Limb (tissue), 2 donors: Measurements from ENCODE around the gene APC.

Experiments used
- DNase-seq, 2 donors: peaks; one replicate each; pipeline ENCODE4 v3.0.0-alpha.2; 2016; ENCODE audit errors: extremely low spot score in 2 of 2

APC gene

DNA sequence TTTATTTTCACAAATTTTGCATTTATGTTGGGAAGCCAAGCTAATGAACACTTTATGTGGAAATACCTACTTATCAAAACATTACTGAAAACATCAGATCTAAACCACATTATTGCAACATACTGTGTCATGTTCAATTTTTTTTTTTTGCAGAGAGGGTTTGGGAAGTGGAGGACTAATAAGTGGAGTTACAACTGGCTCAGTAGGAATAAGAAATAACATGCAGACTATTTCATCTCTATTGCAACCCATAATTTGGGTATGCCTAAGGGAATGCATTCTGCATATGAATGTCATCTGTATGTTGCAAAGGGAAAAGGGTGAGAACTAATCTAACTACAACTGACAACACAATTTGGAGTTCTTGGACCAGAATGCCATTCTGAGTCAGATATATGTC lies 41.8 kb downstream of the APC start:
- DNase-seq, result no peak

DNA sequence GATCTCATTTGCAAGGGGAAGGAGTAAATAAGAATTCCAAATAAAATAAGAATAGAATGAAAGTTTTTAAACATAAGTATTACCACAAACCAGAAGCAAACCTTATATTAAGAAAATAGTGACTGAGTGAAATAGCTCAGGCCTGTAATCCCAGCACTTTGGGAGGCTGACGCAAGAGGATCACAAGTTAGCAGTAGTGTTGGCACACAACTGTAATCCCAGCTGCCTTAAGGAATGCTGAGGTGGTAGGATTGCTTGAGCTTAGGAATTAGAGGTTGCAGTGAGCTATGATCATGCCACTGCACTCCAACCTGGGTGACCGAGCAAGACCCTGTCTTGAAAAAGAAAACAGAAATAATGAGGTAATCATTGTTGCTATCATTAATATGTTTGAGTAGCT lies 47.0 kb downstream of the APC start:
- no peak for DNase-seq

DNA sequence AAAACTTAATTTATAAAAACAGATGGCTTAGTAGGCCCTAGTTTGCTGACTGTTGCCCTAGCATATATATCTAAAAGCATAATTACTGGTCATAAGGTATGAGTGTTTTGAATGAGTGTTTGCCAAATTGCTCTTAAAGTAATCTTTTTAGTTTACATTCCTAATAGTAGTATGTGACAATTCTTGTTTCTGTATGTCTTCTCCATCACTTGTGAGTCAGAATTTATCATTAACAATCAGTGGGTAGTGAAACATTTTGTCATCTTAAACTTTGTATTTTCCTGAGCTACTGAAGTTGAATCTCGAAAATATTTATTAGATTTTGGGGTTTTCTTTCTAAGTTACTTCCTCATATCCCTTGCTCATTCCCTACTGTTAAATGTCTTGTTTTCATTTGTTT lies 49.6 kb downstream of the APC start:
- no peak for DNase-seq

DNA sequence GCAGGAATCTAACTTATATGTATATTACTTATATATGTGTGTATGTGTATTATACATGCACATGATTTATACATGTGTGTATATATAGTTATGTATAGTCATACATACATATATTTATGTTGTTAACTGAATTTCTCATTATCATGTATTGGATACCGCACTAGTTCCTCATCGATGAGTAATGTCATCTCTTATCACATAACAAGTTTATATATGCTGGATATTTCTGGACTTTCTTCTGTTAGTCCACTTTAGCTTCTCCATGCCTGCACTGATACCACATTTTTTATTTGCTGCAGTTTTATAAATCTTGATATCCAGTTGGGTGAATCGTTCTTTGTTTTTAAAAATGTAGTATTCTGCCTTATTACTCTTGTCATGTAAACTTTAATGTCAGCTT lies 50.2 kb downstream of the APC start:
- no peak for DNase-seq

DNA sequence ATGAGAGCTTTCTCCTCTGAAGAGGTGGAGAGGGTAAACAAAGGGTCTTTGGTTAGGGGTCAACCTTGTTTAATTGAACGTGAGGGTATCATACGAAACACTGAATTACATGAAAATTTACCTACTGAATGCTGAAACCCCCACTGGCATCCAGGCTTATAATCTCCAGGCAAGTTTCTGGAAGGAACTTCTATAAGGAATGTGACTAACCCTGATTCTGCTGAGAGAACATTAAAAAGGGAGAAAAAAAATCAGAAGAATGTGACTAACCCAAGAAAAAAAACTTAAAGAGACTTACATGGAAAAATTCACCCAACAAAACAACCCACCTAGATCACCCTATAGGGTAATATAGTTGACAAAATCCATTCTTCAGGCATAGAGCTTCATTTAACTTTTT lies 55.5 kb downstream of the APC start:
- DNase-seq, result no peak

DNA sequence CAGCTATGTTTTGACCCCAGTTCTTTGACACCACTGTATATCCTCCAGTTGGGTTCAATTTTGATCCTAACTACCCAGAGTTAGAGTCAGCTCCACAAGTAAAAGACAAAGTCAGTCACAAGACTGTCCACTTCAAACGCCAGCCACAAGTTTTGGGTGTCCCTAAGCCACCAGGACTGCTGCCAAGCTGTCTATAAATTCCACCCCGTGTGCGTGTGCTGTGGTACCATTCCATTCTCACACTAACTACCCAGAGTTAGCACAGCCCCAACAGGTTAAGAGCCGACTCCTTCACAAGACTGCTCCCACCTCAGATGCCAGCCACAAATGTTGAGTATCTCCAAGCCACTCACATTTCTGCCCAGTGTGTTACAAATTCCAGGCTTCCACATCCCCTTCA lies 56.7 kb downstream of the APC start:
- no peak for DNase-seq

DNA sequence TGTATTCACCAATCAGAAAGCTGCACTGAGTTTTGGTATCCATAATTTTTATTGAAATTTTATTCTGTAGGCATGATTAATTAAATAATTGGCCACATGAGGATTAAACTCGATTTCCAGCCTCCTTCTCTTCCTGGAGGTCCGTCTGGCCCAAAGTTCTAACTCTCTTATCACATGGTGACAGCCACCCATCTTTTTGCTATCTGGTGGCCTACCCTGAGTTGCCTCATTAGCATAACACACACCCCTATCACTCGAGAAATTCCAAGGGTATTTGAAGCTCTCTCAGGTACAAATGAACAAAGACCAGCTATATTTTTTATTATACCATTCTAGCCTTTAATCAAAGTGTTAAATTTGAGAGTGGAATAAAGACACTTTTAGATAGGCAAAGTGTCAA lies 57.7 kb downstream of the APC start:
- no peak for DNase-seq

DNA sequence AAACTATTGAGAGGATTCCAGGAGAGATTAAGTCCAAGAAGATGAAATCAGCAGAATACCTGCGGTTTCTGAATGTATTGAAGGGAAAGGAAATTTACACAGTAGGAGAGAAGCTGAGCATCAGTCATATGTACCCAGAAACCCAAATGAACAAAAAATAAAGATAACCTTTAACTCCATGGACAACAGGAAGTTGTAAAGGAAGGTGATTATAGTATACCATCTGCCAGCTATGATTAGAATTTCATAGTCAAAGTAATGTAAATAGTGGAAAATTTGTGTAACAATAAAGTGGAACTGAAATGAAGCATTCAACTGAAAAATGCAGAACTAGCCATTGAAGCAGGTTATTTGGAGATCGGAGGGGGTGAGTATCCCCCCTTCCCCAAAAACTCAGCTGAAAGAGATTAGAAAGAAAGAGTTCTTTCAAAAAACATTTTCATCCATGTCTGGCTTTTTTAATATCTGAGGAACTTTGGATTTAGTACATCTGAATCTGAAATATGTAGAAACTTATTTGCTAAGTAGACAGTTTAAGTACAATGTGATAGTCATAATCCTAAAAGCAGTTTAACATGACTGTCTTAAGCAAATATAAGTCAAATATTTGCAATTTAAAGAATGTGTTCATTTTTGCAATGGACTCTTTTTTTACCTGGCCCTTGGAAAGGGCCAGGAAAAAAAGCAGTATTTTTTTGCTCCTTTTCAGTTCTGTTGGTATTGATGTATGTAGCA lies 58.4 kb downstream of the APC start:
- no peak for DNase-seq

DNA sequence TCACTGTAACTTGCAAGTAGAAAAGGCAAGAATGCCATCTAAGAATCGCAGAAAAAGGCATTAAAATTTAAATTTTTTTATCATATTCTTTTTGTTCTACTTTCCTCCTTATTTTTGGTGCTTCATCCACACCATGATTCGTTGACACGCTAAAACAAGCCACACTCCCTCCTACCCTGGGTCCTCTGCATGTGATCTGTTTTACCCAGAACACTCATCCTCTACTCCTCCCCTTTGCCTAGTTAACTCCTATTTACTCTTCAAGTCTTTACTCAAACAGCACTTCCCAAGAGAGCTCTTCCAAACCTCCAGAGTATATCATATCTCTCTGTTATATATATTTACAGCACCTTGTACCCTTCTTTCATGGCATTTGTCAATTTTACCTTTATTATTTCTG lies 62.0 kb downstream of the APC start:
- no peak for DNase-seq

DNA sequence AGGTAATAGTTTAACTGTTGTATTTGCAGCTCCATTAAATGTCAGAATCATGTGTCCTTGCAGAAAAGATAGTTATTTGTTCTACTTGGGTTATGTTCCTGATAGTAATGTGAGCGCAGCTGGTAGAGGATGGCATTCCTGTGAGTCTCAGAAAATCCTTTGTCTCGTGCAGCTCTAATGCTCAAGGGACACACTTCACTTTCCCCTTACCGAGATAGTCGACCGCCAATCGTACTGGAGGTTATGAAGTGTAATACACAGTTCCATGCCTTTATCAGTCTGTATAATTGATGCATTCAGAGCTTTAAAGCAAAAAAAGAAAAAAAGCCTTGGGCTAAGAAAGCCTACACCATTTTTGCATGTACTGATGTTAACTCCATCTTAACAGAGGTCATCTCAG lies 63.2 kb downstream of the APC start:
- no peak for DNase-seq

DNA sequence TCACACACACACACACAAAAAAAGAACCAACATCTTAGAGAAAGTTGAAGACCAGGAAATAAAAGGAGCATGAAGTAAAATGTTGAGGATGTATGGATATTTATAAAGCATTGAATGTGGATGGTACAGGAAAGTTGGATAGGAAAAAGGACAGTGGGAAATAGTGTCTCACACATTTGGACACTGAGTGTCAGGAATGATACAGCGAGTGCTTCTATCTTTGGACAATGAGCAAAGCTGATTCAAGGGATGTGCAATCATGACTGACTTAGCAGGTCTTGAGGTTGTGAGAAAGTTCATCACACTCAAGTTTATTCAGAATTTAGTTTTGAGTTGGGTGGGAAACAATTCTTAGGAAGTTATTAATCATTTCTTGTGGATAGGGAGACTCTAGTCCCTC lies 73.3 kb downstream of the APC start:
- no peak for DNase-seq

DNA sequence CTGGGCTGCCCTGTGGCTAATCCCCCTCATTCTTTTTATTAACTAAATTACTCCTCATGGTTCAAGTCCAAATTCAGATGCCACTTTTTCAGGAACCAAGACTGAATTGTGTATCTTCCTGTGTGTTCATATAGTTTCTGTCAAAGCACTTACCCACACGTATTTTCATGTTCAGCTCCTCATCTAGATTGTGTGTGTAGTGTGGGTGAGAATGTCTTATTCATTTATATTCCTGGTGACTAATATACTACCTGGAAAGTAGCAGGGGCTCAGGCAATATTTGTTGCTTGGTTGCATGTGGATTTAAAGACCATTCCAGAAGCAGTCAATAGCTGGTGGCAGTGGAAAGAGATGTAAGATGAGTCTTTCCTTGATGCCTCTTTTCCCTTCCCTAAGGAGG lies 74.9 kb downstream of the APC start:
- no peak for DNase-seq

DNA sequence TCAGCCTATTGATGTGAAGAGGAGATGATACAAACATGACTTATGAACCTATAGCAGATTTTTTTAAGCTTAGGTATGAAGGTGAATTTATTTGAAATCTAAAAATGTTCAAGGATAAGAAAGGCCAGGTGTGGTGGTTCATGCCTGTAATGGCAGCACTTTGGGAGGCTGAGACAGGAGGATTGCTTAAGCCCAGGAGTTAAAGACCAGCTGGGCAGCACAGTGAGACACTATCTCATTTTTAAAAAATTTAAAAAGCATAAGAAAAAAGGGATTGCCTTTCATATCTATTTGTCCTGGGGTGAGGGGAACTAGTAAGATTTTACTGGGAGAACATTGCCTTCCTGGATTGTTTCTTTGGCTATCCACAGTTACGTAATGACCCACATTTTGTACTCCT lies 82.6 kb downstream of the APC start:
- no peak for DNase-seq

DNA sequence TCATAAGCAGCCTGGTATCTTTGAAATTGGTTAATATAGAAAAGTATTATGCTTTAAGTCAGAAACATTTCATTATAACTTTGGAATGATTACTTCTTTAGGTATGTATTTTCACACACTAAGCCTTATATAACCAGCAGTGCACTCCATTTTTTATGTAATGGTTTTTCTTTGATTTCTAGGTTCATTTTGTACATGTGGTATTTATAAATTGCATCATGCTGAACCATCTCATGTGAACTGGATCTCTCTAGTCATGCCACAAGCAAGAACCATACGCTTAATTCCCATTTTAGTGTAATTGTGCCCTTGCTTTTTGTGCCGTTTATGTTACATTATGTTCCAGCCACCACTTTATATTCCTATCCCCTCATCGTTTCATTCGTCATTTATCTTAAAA lies 84.8 kb downstream of the APC start:
- no peak for DNase-seq

DNA sequence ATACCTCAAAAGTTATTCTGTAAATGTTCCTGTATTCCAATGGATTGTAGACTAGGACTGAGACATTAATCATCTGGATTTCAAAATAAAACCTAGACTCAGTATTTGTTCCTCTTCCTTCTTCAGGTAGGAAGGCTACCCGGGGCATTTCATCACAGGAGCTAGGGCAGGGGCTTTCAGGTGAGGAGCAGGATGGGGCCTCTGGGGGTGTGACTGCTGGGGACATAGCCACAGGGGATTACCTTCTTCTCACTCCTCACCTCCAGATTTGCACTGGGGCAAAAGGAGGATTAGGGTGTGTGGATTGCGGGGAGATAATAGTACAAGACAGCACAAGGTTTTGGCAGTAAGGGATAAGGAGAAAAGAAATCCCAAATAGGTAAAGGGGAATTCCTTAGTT lies 85.5 kb downstream of the APC start:
- DNase-seq, result no peak

DNA sequence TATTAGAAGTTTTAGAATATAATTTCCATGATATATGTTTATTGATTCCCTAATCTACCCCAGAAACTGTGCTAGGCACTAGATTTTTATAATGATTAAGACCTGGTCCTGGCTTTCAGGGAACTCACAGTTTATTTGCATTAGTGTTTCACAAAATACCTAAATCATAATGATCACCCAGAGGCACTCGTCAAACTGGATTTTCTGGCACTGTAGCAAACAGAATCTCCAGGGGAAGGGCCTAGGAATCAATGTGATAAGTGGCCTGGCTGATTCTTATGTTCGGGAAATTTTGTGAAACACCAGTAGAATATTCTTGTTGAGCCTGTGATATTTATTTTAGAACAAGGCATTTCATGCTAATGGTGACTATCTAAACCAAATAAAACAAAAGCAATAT lies 86.0 kb downstream of the APC start:
- DNase-seq, result no peak

DNA sequence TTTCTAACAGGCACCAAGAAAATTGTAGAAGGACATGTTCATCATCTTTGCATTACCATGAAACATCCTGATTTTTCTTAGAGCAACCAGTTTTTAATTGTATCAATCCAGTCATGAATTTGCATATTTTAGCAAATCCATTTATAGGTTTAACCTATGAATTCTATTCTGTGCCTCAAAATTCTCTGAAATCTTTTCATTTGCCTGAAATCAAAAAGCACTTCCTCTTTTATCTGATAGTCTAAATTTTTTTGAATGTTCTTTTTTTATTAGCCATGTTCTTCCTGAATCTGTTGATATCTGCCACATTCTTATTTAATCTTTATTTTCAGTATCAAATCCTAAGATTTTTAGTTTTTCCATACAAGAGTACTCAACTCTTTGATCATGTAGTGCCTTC lies 86.5 kb downstream of the APC start:
- DNase-seq, result no peak

DNA sequence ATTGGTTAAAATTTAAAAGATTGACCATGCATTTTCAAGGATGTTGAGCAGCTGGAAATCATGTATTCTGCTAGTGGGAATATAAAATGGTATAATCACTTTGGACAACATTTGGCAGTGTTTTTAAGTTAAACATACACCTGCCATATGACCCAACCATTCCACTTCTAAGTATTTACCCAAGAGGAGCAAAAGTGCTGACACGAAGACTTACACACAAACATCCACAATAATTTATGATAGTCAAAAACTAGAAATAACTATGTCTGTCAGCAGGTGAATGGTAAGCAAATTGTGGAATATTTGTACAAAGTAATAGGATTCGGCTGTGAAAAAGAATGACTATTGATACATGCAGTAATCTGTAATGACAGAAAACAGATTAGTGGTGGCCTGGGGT lies 92.7 kb downstream of the APC start:
- DNase-seq, result no peak

DNA sequence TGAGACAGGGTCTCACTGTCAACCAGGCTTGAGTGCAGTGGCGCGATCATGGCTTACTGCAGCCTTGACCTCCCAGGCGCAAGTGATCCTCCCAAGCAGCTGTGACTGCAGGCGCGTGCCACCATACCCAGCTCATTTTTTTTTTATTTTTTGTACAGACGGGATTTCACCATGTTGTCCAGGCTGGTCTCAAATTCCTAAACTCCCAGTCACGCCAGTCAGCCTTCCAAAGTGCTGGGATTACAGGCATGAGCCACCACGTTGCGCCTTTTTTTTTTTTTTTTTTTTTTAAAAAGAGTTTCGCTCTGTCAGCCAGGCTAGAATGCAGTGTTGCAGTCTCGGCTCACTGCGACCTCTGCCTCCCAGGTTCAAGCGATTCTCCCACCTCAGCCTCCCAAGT lies 96.3 kb downstream of the APC start:
- DNase-seq, result no peak

DNA sequence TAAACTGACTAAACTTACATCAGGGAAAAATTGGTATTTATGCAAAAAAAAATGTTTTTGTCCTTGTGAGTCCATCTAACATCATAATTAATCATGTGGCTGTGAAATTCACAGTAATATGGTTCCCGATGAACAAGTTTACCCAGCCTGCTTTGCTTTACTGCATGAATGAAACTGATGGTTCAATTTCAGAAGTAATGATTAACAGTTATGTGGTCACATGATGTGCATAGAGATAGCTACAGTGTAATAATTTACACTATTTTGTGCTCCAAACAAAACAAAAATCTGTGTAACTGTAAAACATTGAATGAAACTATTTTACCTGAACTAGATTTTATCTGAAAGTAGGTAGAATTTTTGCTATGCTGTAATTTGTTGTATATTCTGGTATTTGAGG lies 106.8 kb downstream of the APC start:
- no peak for DNase-seq

DNA sequence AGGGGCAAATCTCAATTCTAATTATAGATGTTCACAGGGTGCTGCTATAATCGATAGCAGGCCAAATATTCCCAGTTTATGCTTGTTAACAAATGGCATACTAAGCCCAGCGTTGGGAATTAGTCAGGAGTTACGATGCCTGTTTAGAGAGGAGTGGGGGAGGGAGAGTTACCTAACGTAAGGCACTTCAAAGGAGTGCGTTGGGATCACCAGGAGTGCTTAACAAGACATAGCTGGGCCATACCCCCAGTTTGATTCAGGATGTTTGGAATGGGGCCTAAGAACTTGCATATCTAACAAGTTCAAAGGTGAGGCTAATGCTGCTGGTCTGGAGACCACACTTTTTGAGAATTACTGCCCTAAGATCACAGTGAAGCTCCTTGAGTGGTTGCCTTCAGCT lies 108.9 kb downstream of the APC start:
- DNase-seq, result no peak

DNA sequence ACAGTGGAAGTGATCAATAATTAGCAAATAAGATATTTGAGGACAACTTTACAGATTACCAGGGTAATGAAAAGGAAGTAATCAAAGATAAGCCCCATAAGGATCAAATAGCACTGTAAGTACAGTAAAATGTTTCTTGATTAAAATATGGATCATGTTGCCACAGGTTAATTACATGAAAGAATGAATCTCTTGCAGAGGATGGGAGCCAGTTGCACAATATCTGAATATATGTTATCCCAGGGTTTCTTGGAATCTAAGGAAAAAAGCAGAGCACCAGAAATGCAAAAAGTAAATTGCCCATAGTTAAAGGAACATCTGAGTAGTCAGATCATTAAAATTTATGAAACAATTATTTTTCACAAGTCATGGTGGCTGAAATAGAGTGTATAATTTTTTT lies 109.6 kb downstream of the APC start:
- DNase-seq, result no peak

DNA sequence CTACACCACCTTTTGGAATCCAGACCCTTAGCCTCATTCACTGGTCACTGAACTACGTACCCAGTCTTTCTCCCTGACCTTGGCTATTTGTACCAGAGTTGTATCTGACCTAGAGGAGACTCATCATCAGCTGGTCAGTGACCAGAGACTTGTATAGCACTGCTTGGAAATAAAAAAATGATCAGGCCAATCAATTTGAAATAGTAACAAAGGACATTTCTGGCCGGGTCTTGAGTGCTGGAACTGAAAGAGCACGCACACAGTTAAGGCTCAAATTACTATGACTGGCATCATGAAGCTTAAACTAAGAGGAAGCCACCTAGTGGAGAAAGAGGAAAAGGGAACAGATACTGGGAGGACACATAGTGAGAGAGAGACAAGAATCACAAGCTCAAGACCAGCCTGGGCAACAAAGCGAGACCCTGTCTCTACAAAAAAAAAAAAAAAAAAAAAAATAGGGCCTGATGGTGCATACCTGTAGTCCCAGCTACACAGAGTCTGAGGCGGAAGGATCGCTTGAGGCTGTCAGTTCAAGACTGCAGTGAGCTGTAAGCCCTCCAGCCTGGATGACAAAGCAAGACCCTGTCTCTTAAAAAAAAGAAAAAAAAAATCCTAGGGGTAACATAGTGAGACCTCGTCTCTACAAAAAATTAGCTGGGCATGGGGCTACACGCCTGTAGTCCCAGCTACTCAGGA lies 110.6 kb downstream of the APC start:
- peak in 1 of 2 donors; percentile 68 for DNase-seq

DNA sequence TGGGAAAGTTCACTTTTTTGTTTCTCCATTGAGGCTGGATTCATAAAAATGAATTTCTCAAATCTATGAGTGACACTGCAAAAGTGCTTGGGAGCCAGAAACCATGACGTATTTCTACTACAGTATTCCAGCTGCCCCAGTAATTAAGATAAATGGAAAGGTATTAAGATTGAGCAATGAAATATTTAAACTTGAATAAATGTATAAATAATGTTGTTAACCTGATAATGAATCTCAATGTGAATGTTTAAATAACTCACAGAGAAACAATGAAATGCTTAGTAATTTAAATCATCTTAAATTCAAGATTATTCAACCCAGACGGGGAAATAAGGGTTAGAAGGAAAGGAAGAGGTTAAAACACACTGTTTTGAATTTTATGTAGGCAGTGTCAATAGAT lies 112.2 kb downstream of the APC start:
- no peak for DNase-seq
